ENCODE results near the gene RNF25. TPM values are rescaled to one million over a fixed set of nuclear protein-coding genes. Genes with fewer than 3 reads are reported as not detected.

RNF25 gene
- total RNA-seq, 1 donor from 2014 or later: 21.5 TPM

DNA sequence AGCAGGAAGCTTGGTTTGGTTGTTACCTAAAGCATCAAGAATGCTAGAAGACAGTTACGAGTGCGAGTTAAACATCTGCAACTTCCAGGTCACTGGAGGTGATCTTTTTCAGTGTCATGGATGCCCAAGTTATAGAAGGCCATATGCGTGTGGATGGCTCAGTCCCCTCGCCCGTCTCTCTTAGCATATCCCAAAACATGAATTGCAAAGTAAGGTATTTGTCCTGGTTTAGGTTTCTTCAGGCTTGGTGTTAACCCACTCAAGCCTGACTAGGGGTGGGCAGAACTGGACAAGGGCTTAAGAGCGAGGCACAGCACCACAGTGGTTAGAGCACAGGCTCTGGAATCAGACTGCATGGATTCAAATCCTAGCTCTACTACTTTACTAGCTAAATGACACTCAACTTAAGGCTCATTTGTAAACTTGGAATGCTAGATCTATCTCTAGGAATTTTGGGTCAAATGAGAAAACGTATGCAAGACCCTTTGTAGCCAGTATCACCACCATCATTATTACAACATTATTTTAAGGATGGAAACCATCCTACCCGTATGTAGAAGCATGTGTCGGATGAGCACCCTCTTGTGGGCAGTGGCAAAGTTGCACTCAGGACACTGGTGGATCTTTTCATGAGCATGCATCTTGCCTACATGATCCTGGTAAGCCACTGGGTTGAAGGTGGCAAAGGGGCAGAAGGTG lies 23.6 kb downstream of the RNF25 start:
- no peak overlapping the region for H3K4me3 ChIP-seq
- intact Hi-C loops (cut with DNase I): no loop called here
- ATAC-seq: peak; percentile 72 to 79
- no peaks in the 10 kb centered on the region for H3K27me3 ChIP-seq (ENCODE audit: low read depth)
- DNase-seq: no peak
- TF ChIP-seq, protein P1, sequence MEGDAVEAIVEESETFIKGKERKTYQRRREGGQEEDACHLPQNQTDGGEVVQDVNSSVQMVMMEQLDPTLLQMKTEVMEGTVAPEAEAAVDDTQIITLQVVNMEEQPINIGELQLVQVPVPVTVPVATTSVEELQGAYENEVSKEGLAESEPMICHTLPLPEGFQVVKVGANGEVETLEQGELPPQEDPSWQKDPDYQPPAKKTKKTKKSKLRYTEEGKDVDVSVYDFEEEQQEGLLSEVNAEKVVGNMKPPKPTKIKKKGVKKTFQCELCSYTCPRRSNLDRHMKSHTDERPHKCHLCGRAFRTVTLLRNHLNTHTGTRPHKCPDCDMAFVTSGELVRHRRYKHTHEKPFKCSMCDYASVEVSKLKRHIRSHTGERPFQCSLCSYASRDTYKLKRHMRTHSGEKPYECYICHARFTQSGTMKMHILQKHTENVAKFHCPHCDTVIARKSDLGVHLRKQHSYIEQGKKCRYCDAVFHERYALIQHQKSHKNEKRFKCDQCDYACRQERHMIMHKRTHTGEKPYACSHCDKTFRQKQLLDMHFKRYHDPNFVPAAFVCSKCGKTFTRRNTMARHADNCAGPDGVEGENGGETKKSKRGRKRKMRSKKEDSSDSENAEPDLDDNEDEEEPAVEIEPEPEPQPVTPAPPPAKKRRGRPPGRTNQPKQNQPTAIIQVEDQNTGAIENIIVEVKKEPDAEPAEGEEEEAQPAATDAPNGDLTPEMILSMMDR (IDR thresholded peaks at IDR 0.05): peak; percentile 78
- H3K27ac ChIP-seq: no peak overlapping the region
- no peaks in the 10 kb centered on the region for H3K9me3 ChIP-seq
- peaks cover 99% of the 10 kb centered on the region for H3K36me3 ChIP-seq
- H3K4me1 ChIP-seq: no peaks in the 10 kb centered on the region

DNA sequence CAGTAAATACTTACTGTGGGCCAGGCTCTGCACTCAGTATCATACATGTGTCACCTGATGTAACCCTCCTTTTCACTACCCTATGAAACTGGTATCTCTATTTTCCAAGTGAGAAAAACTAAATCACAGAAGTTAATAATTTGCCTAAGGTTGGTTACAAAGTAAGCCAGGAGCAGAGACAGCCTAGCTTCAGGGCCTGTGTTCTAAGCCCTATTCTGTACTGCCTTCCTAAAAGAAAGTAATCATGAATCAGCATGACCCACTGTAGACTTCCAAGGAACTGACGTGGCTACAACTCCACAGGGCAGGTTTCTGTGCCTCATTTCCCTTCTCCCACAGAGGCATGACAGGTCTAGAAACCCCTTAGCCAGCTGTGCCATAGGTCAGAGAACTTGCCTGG lies 26.7 kb downstream of the RNF25 start:
- TF ChIP-seq, protein P1 (IDR thresholded peaks at IDR 0.05): no peak
- Histone ChIP-seq H3K4me1 (no peaks in the 10 kb centered on the region), H3K27ac (no peak overlapping the region), H3K4me3 (no peak overlapping the region), H3K27me3 (ENCODE audit: low read depth) (no peaks in the 10 kb centered on the region), H3K9me3 (no peaks in the 10 kb centered on the region), H3K36me3 (peaks cover 96% of the 10 kb centered on the region)
- DNase-seq (no peak), ATAC-seq (no peak)
- intact Hi-C loops (cut with DNase I): no loop called here

DNA sequence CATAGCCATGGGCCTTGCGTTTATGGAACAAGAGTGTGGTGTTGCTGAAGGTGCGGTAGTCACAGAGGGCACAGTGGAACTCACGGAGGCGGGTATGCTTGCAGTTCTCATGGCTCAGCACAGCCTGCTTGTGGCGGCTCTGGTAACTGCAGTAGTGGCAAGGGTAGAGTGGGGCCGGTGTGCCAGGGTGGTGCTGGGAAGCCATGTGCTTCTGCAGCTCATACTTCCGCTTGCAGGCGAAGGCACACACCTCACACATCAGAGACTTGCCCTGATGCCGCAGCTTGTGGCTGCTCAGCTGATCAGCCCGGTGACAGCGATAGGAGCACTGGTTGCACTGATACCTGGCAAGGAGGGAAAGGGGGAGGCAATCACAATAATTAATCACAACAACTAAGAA lies 27.1 kb downstream of the RNF25 start:
- H3K36me3 ChIP-seq: peaks cover 96% of the 10 kb centered on the region
- TF ChIP-seq, protein P1 (IDR thresholded peaks at IDR 0.05): no peak
- DNase-seq: no peak
- no peaks in the 10 kb centered on the region for H3K9me3 ChIP-seq
- H3K4me3 ChIP-seq: no peak overlapping the region
- H3K4me1 ChIP-seq: no peaks in the 10 kb centered on the region
- H3K27ac ChIP-seq: no peak overlapping the region
- no peak for ATAC-seq
- H3K27me3 ChIP-seq (ENCODE audit: low read depth): no peaks in the 10 kb centered on the region
- intact Hi-C loops (cut with DNase I): no loop called here

DNA sequence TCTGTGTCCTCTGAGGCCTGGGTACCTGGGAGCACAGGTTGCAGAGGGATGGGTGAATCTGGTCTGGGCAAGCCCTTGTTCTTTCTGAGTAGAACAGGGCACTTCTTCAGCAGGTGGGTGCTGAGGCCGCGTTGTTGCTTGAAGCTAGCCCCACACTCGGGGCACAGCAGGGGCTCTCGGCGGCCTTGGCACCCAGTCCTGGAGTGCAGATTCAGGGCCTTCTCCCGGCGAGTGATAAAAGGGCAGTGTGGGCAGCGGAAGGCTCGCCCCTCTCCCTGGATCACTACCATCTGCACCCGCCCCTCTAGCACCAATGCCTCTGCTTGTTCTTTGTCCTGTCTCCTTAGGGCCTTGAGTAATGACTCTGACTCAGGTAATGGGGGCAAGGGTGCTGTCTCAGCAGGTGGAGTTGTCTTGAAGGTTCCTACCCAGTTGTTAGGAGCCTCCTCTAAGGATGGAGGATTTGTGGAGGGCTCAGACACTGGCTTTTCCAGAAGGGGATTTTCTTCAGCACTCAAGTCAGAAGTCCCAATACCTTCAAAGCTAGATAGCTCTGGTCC lies 28.0 kb downstream of the RNF25 start:
- no peaks in the 10 kb centered on the region for H3K4me1 ChIP-seq
- H3K9me3 ChIP-seq: no peaks in the 10 kb centered on the region
- no peak overlapping the region for H3K27ac ChIP-seq
- H3K4me3 ChIP-seq: no peak overlapping the region
- intact Hi-C loops (cut with DNase I): no loop called here
- H3K27me3 ChIP-seq (ENCODE audit: low read depth): no peaks in the 10 kb centered on the region
- TF ChIP-seq, protein P1 (IDR thresholded peaks at IDR 0.05): no peak
- no peak for ATAC-seq
- H3K36me3 ChIP-seq: peaks cover 96% of the 10 kb centered on the region
- no peak for DNase-seq

DNA sequence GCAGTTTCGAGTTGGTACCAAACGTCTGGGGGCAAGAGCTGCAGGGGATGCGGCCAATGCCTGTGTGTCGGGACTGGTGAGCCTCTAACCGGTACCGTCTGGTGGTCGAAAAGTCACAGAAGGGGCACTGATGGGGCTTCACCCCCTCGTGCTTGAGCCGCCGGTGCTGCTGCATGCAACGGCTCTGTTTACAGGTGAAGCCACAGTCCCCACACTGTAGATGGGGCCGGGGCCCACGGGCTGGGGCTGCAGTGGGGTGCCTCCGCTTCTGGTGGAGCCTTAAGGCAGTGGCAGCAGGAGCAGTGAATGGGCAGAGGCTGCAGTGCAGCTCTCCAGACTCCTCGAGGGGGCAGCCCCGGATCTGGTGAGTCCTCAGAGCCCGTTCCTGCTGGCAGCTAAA lies 29.0 kb downstream of the RNF25 start:
- TF ChIP-seq, protein P1 (IDR thresholded peaks at IDR 0.05): no peak
- Histone ChIP-seq H3K4me3 (no peak overlapping the region), H3K4me1 (no peaks in the 10 kb centered on the region), H3K36me3 (peaks cover 96% of the 10 kb centered on the region), H3K27ac (no peak overlapping the region), H3K27me3 (ENCODE audit: low read depth) (no peaks in the 10 kb centered on the region), H3K9me3 (no peaks in the 10 kb centered on the region)
- no peak for DNase-seq
- intact Hi-C loops (cut with DNase I): no loop called here
- peak in 1 of 2 donors; percentile 25 for ATAC-seq

Data from lower lobe of right lung (tissue), 2 donors.